PC-3 (cell line): ENCODE measurements around the gene SHE. TPM values are rescaled to one million over a fixed set of nuclear protein-coding genes. Genes with fewer than 3 reads are reported as not detected.

ENCODE experiments used
- ATAC-seq: fragments of 200-7000 bp; cut with Tn5 transposase; 2 replicates; pipeline ENCODE4 v1.9.1; 2020; ENCODE audit warnings: mild to moderate bottlenecking, moderate library complexity
- BruUV-seq: library from RNA; stranded (reverse); fragments of 400-500 nt; replicated peaks from 2 replicates; lab custom pipeline; 2021; lab: Mats Ljungman, UMichigan
- CTCF ChIA-PET: fragments of 300-600 bp; sonication (Branson Sonifier 250); formaldehyde crosslinking; loops from one replicate; lab custom pipeline; 2022; ENCODE audit warnings: antibody characterized with exemption; lab: Charles Lee
- POLR2A ChIA-PET: fragments of 300-600 bp; sonication (Branson Sonifier 250); formaldehyde crosslinking; loops from one replicate; lab custom pipeline; 2022; ENCODE audit warnings: antibody characterized with exemption; ENCODE audit not compliant: unreplicated experiment; lab: Charles Lee
- DNase-seq: peaks from one replicate; pipeline ENCODE4 v3.0.0-alpha.2; 2015
- H2AFZ ChIP-seq: fragments of 300-600 bp; sonication (generic); 2 replicates; pipeline ENCODE4 v1.6.0; 2016; ENCODE audit warnings: antibody characterized with exemption, low read length
- H3F3A ChIP-seq: fragments of 300-600 bp; sonication (generic); one replicate; pipeline ENCODE4 v1.6.0; 2017; ENCODE audit warnings: antibody characterized with exemption, low read length, control low read depth, mild to moderate bottlenecking; ENCODE audit not compliant: unreplicated experiment
- H3K27ac ChIP-seq: fragments of 300-600 bp; sonication (generic); 2 replicates; pipeline ENCODE4 v1.5.1; 2016; ENCODE audit warnings: mild to moderate bottlenecking, low read length
- H3K27me3 ChIP-seq: fragments of 300-600 bp; sonication (generic); 2 replicates; pipeline ENCODE4 v1.6.1; 2016; ENCODE audit warnings: low read length, mixed read lengths
- H3K36me3 ChIP-seq: fragments of 300-600 bp; sonication (generic); 2 replicates; pipeline ENCODE4 v1.6.1; 2016; ENCODE audit warnings: low read depth, mixed run types, low read length, mixed read lengths
- H3K4me1 ChIP-seq: fragments of 300-600 bp; sonication (generic); 2 replicates; pipeline ENCODE4 v1.5.1; 2016; ENCODE audit warnings: low read length; ENCODE audit not compliant: insufficient read depth
- H3K4me2 ChIP-seq: fragments of 300-600 bp; sonication (generic); 2 replicates; pipeline ENCODE4 v1.6.0; 2016; ENCODE audit warnings: low read length
- H3K4me3 ChIP-seq: fragments of 300-600 bp; sonication (generic); 2 replicates; pipeline ENCODE4 v1.5.1; 2016; ENCODE audit warnings: mild to moderate bottlenecking, low read length, mixed read lengths
- H3K79me2 ChIP-seq: fragments of 300-600 bp; sonication (generic); 2 replicates; pipeline ENCODE4 v1.6.1; 2017; ENCODE audit warnings: low read length, mixed read lengths
- H3K9ac ChIP-seq: fragments of 300-600 bp; sonication (generic); 2 replicates; pipeline ENCODE4 v1.6.0; 2016; ENCODE audit warnings: mild to moderate bottlenecking, low read length
- H3K9me2 ChIP-seq: fragments of 300-600 bp; sonication (generic); replicated peaks from 2 replicates; pipeline ENCODE4 v1.6.1; 2016; ENCODE audit warnings: mixed run types, low read length, mixed read lengths
- H3K9me3 ChIP-seq: fragments of 300-600 bp; sonication (generic); 2 replicates; pipeline ENCODE4 v1.6.1; 2016; ENCODE audit warnings: low read length, mixed read lengths
- H4K20me1 ChIP-seq: fragments of 300-600 bp; sonication (generic); 2 replicates; pipeline ENCODE4 v1.6.1; 2016; ENCODE audit warnings: low read length, mixed read lengths
- CTCF ChIP-seq: fragments of 300-600 bp; sonication (generic); conservative IDR thresholded peaks from 2 replicates; pipeline ENCODE4 v1.5.1; 2017; ENCODE audit warnings: antibody characterized with exemption, low read depth, mild to moderate bottlenecking, low read length
- EZH2 ChIP-seq: fragments of 300-600 bp; sonication (generic); IDR thresholded peaks from one replicate; pipeline ENCODE4 v1.6.1; 2017; ENCODE audit warnings: antibody characterized with exemption, mild to moderate bottlenecking, low read length; ENCODE audit not compliant: unreplicated experiment
- EZH2phosphoT487 ChIP-seq: fragments of 300-600 bp; sonication (generic); IDR thresholded peaks from 2 replicates; pipeline ENCODE4 v1.6.1; 2018; ENCODE audit warnings: mild to moderate bottlenecking, antibody characterized with exemption, low read length, borderline replicate concordance
- intact Hi-C: fragments of 100-400 bp; cut with micrococcal nuclease; formaldehyde crosslinking; loops from 2 replicates; pipeline ENCODE4 v1.9.0; 2023
- total RNA-seq: library from RNA; depleted of rRNA; stranded (reverse); fragments of >200 nt; gene quantifications from 2 replicates; pipeline ENCODE4 v1.2.3, GENCODE V29; 2014

Gene SHE
- total RNA-seq, 1 experiment from 2014 or later, result not detected

- no peaks in the 10 kb centered on the region for H3K4me1 ChIP-seq
- no TSS peak for BruUV-seq
- no peak overlapping the region for H3K4me3 ChIP-seq
- no peaks in the 10 kb centered on the region for H3K36me3 ChIP-seq
- ChIA-PET CTCF (interaction anchor here (0.6 kb wide), 1 partner anchor 179 kb away, joined by 3 read pairs; no protein-coding TSS in a partner anchor), POLR2A (no interaction called here)
- H3K79me2 ChIP-seq, result no peaks in the 10 kb centered on the region
- ATAC-seq (no peak), DNase-seq (no peak)
- peaks cover 82% of the 10 kb centered on the region for H3K27me3 ChIP-seq
- no peaks in the 10 kb centered on the region for H4K20me1 ChIP-seq
- no peak for TF ChIP-seq EZH2
- TF ChIP-seq EZH2phosphoT487, result no peak
- no peak for TF ChIP-seq CTCF
- no peaks in the 10 kb centered on the region for H3K9me3 ChIP-seq
- intact Hi-C loops, result no loop called here
- H2AFZ ChIP-seq, result no peak overlapping the region
- H3F3A ChIP-seq, result no peaks in the 10 kb centered on the region
- H3K9me2 ChIP-seq, result no peaks in the 10 kb centered on the region
- no peak overlapping the region for H3K9ac ChIP-seq
- H3K27ac ChIP-seq, result no peak overlapping the region
- H3K4me2 ChIP-seq, result no peak overlapping the region
Observed at GRCh38 chr1:154495496-154496273, 6.5 kb downstream of the SHE start.

- H2AFZ ChIP-seq, result no peak overlapping the region
- H3K4me2 ChIP-seq, result no peak overlapping the region
- no peak overlapping the region for H3K27ac ChIP-seq
- no peaks in the 10 kb centered on the region for H3K4me1 ChIP-seq
- no TSS peak for BruUV-seq
- no peaks in the 10 kb centered on the region for H3F3A ChIP-seq
- intact Hi-C loops, result no loop called here
- no peaks in the 10 kb centered on the region for H3K9me3 ChIP-seq
- TF ChIP-seq EZH2, result no peak
- TF ChIP-seq EZH2phosphoT487, result no peak
- no peak for TF ChIP-seq CTCF
- POLR2A ChIA-PET, result interaction anchor here (0.6 kb wide), 1 partner anchor 8 kb away, joined by 3 read pairs; no protein-coding TSS in a partner anchor
- CTCF ChIA-PET, result no interaction called here
- no peaks in the 10 kb centered on the region for H3K9me2 ChIP-seq
- no peak overlapping the region for H3K9ac ChIP-seq
- ATAC-seq (no peak), DNase-seq (no peak)
- H4K20me1 ChIP-seq, result no peaks in the 10 kb centered on the region
- no peaks in the 10 kb centered on the region for H3K36me3 ChIP-seq
- no peak overlapping the region for H3K4me3 ChIP-seq
- no peaks in the 10 kb centered on the region for H3K79me2 ChIP-seq
- H3K27me3 ChIP-seq, result peaks cover 77% of the 10 kb centered on the region
Observed at GRCh38 chr1:154493276-154493675, 8.9 kb downstream of the SHE start.

GRCh38 chr1:154492115-154492514, 10.1 kb downstream of the SHE start:
- ATAC-seq (no peak), DNase-seq (no peak)
- intact Hi-C loops, result no loop called here
- H2AFZ ChIP-seq, result no peak overlapping the region
- no peaks in the 10 kb centered on the region for H3K79me2 ChIP-seq
- no peaks in the 10 kb centered on the region for H3F3A ChIP-seq
- no peaks in the 10 kb centered on the region for H3K9me2 ChIP-seq
- no peaks in the 10 kb centered on the region for H3K36me3 ChIP-seq
- no TSS peak for BruUV-seq
- no peak overlapping the region for H3K4me2 ChIP-seq
- H3K4me3 ChIP-seq, result no peak overlapping the region
- no peaks in the 10 kb centered on the region for H4K20me1 ChIP-seq
- H3K4me1 ChIP-seq, result no peaks in the 10 kb centered on the region
- TF ChIP-seq CTCF, result no peak
- no peak for TF ChIP-seq EZH2phosphoT487
- no peak for TF ChIP-seq EZH2
- ChIA-PET CTCF (no interaction called here), POLR2A (no interaction called here)
- no peak overlapping the region for H3K27ac ChIP-seq
- peaks cover 76% of the 10 kb centered on the region for H3K27me3 ChIP-seq
- H3K9me3 ChIP-seq, result no peaks in the 10 kb centered on the region
- no peak overlapping the region for H3K9ac ChIP-seq
